GM19455 (cell line): Measurements from ENCODE around the gene PTPA.
"Not testable (repeated sequence)": the region's sequence is repeated elsewhere in the genome, so short reads cannot be mapped to it uniquely, and the experiment has no call there.

Experiments used
- ATAC-seq: cut with Tn5 transposase; IDR thresholded peaks from one replicate; pipeline ENCODE4 v1.9.1; 2021; ENCODE audit not compliant: unreplicated experiment

Gene PTPA

DNA sequence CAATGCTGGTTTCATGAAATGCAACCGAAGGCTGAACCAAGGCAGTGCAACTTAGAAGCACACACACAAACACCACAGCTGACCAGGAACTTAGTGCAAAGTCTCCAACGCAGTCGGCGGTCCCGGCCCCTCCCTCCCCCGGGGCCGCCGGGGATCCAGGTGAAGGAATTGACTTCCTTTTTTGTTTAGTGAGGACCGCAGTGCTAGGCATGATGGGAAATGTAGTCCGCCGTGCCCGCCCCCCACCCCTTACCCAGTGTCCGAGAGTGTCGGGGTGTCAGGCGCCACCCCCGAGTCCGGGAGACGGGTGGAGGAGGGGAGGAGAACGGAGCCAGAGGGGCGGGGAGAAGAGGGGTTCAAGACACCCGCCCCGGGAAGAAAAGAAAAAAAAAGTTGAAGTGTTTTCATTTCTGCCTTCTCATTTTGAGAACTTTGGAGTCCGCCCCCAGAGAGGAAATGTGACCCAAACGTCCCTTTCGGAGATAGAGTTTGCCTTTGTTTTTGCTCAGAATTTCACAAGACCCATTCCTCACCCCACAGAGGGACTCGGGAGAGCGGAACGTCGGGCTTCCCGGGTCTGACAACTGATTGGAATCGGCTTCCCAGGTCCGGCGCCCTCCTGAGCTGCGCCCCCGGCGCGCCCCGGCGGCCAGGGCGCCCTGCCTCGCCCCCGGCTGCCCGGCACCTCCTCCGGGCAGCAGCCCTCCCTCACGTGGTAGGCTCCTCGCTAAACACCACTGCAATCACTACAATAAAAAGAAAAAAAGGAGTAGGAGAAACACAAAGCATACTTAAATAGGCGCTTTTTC is 64.8 kb downstream of the PTPA start:
- ATAC-seq: no peak

GRCh38 chr9:129176701-129177442 is 65.7 kb downstream of the PTPA start:
- ATAC-seq: no peak

GRCh38 chr9:129177443-129177790 is 66.2 kb downstream of the PTPA start:
- peak; percentile 26 for ATAC-seq

GRCh38 chr9:129177791-129178567 is 66.8 kb downstream of the PTPA start, which contains the start of gene IER5L:
Gene IER5L, minus strand, starts transcription at chr9:129178261. Its CDS starts 209 bp downstream, at chr9:129178052.
- ATAC-seq: peak; percentile 77

DNA sequence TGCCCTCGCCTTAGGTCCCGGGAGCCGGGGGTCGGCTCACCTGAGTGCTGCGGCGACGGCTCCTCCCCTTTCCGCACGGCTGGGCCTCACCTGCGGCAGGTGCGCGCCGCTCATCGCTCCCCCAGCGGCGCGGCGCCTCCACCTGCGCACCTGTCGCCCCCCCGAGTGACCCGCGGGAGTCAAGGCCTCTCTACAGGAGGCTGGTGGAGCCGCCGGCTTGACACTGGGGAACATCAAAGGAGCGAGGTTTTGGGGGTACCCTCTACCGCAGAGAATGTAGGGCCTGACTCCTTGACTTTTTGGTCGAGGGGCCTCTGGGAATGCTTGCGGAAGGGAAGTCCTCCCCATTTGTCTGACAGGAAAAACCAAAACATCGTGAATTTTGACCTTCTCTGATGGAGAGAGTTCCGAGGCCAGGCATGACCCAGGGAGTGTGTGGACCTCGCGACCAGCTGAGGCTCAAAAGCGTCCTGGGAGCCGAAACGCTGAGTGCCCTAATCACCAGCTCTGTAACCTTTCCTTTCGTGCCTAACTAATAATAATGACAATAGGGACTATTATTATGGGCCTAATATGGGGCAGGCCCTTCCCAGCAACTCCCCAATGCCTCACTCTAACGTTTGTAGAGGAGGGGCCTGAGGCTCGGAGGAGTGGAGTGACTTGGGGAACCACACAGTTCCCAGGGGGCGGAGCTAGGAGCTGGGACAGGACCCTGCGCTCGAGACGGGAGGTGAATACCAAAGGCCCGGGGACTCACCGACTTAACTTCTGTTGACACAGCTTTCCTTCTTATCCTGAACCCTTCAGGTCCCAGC is 67.6 kb downstream of the PTPA start:
- ATAC-seq: no peak

DNA sequence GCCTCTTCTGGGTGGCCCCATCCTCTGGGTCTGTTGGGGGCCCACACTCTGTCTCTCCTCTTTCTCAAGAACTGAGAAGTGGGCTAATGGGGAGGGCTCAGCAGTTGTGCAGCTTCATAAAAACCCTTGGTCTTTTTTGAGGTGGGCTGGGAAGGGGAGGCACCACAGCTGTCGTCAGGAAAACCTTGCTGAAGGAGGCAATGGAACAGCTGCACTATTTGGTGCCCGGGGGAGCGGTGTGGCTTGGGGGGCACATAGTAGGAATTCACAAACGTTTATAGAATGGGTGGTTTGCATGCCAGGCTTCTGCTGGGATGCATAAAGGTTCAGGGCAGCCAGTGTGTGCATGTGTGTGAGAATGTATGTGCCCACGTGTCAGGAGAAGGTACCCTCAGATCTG is 70.0 kb downstream of the PTPA start:
- ATAC-seq: no peak

DNA sequence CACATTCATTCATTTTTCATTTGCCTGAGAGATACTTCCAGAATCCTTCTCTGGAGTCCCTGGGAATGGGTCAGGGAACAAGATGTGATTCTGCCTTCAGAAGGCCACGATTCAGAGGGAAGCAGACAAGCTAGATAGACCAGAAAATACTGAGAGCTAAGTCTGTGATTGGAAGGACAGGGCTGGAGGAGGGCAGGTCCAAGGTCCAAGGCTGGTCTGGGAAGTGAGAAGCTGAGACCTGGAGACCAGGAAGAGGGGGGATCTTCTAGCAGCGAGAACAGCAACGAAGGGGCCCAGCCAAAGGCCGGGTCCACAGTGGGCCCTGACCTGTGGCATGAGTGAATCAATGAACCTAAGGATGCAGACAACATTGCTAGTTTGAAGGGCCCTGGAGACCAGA is 70.9 kb downstream of the PTPA start:
- ATAC-seq: no peak

GRCh38 chr9:129182625-129183494 is 71.6 kb downstream of the PTPA start:
- no peak for ATAC-seq

- ATAC-seq: no peak
Observed at GRCh38 chr9:129183495-129184218, 72.4 kb downstream of the PTPA start.

DNA sequence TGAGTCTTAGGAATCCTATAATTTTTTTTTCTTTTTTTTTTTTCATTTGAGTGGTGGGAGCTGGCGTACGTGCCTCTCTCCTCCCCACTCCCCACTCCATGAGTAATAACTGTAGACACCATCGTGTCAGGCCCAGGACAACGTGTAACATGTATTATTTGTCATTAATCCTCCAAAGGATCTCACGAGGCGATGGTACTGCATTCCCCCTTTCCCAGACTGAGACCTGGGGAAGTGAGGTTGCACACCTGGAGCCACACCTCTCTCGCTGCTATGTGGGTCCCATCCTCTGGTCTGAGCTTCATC is 73.0 kb downstream of the PTPA start:
- no peak for ATAC-seq

- no peak for ATAC-seq
Observed at GRCh38 chr9:129184596-129185122, 73.4 kb downstream of the PTPA start.

DNA sequence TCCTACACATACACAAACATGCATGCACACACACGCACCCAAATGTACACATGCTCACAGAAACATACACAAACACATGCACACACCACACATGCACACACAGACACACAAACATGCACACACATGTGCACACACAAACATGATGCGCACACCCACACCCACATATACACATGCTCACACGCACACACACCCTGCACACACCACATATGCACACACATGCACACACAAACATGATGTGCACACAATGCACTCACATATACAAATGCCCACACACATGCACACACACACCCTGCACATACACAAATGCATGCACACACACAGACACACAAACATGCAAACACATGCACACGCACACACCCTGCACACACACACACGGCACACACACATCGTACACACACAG is 74.2 kb downstream of the PTPA start:
- ATAC-seq: no peak

DNA sequence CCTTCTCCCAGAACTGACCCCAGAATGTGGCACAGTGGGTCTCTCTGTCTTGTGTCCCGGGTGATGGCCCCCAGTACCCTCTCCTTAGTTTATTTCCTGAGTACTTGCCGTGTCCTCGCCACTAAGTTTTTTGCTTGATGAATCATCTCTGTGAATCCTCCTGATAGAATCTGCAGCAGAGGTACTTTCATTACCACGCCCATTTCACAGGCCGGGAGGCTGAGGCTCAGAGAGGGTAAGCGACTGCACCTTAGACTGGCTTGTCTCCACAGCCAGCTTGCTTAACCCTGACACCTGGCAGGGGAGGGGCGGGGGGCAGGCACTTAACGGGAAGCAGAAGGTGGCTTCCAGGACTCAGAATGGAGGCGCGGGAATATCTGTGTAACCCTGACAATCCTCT is 74.8 kb downstream of the PTPA start:
- no peak for ATAC-seq

DNA sequence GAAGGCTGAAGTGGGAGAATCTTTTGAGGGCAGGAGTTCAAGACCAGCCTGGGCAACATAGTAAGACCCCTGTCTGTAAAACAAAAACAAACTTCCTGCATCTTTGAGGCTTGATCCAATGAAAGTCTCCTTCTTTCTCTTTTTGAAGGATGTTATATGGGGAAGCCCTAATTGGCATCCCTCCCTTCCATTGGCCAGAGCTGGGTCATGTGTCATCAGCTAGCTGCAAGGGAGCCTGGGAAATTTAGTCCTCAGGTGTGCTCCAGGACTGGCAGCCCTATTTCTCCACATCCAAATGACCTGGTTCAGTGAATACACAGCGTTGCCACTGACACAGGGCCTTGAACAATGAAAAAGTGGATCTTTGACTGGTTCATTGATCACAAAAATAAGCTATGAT is 75.8 kb downstream of the PTPA start:
- ATAC-seq: no peak

GRCh38 chr9:129189971-129190370 is 78.8 kb downstream of the PTPA start:
- not testable (repeated sequence) for ATAC-seq

DNA sequence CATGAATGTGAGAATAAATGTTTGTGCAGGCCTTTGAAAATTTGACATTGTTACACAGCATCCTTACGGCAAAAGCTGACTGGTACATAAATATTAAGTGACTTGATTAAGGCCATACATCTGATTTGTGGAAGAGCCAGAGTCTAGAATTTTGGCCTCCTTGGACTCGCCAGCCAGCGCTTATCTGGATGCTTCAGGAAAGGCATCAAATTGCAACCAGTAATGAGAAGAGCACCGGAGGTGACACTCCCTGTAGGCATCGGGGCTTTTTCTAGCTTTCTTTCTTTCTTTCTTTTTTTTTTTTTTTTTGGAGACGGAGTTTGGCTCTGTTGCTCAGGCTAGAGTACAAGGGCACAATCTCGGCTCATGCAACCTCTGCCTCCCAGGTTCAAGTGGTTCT is 80.0 kb downstream of the PTPA start:
- ATAC-seq: no peak

DNA sequence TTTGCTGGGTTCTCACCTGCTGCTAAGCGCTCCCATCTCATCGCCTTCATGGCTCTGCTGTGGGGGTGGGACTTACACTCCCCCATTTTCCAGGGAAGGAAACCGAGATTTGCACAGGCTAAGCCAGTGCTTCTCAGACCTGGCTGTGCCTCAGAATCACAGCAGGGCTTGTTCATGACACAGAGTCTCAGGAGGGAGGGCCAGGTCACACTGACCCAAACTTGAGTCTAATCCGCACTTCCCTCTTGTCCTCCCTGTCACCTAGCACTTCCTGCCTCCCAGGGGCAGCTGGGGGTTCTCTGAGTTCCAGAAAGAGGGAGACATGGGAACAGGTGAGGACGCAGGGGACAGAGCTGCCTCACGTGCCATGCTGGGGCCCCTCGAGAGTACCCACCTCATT is 82.4 kb downstream of the PTPA start:
- no peak for ATAC-seq

DNA sequence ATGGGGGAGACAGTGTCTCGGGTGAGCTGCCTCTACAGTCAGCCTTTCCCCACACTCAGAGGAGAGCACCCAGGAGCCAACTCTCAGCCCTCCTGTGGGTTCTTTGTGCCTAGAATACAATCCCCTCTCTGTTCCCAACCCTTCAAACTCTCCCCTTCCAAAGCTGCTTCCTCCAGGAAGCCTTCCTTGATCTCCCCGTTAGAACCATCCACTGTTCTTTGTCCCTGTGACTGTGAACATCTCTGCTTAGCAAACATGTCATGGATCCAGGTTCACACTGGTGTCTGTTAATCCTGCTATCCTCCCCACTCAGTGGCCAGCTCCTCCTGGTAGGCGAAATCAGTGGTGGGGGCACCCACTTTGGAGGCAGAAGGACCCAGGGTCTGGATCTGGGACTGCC is 83.0 kb downstream of the PTPA start:
- ATAC-seq: no peak

GRCh38 chr9:129195606-129196005 is 84.4 kb downstream of the PTPA start:
- no peak for ATAC-seq
